ENCODE results near the gene CAPZB. TPM values are rescaled to one million over a fixed set of nuclear protein-coding genes. Genes with fewer than 3 reads are reported as not detected.
"Not testable (repeated sequence)": the region's sequence is repeated elsewhere in the genome, so short reads cannot be mapped to it uniquely, and the experiment has no call there.

Gene CAPZB
- total RNA-seq, 1 donor from 2014 or later: 334 TPM

DNA sequence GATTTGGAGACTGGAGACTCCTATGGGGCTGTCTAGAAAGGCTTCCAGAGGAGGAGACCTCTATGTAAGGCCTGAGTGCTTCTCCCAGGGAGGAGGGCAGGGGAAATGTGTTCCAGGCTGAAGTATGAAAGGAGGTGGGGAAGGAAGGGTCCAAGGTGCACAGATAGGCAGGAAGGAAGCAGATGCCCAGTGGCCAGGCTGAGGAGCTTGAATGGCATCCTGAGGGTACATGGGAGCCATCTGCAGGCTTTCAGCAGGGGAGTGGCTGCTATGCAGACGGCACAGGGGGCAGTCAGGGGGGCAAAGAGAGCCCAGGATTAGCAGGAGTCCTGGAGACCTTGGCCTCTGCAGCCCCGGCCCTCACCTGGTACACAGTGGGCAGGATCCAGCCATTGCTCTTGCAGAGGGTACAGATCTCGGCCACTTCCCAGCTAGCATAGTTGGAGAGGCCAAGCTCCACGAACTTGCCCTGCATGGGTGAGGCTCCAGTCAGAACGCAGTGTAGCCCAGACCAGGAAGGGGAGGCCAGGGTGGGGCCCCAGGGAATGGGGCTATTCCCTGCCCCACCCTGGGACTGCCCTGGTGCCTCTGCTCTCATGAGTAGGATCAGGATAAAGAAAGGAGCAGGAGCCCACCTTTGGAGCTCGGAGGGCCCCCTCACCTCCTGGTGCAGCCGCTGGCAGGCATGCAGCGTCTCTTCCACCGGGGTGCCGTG lies 177.4 kb downstream of the CAPZB start:
- ChIA-PET POLR2A (no interaction called here), CTCF (no interaction called here)
- no peak overlapping the region for H3K4me3 Mint-ChIP-seq
- H3K27me3 Mint-ChIP-seq: no peaks in the 10 kb centered on the region
- DNase-seq (no peak), ATAC-seq (ENCODE audit: low read depth) (no peak)
- TF ChIP-seq, protein P1, sequence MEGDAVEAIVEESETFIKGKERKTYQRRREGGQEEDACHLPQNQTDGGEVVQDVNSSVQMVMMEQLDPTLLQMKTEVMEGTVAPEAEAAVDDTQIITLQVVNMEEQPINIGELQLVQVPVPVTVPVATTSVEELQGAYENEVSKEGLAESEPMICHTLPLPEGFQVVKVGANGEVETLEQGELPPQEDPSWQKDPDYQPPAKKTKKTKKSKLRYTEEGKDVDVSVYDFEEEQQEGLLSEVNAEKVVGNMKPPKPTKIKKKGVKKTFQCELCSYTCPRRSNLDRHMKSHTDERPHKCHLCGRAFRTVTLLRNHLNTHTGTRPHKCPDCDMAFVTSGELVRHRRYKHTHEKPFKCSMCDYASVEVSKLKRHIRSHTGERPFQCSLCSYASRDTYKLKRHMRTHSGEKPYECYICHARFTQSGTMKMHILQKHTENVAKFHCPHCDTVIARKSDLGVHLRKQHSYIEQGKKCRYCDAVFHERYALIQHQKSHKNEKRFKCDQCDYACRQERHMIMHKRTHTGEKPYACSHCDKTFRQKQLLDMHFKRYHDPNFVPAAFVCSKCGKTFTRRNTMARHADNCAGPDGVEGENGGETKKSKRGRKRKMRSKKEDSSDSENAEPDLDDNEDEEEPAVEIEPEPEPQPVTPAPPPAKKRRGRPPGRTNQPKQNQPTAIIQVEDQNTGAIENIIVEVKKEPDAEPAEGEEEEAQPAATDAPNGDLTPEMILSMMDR (IDR thresholded peaks at IDR 0.05): no peak
- H3K27ac Mint-ChIP-seq: no peak overlapping the region
- H3K9me3 Mint-ChIP-seq: no peaks in the 10 kb centered on the region
- peaks cover 56% of the 10 kb centered on the region for H3K36me3 Mint-ChIP-seq (ENCODE audit: low read depth)
- intact Hi-C loops (cut with micrococcal nuclease): no loop called here
- peaks cover 16% of the 10 kb centered on the region for H3K4me1 Mint-ChIP-seq

DNA sequence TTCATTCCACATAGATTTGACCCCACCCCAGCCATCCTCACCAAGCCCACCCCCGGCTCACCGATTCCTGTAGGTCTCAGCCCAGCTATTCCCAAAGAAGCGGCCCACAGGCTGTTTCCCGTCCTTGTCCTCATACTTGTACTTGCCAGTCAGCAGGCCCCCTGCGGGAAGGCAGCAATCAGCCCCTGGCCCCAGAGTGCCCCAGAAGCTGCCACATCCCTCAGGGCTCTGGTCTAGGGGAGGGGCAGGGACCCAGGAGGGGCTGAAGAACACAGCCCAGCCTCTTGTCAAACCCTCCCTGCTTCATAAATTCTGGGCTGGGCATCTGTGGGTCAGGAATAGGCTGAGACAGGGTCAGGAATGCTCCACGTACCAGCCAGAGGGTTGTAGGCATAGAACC lies 178.4 kb downstream of the CAPZB start:
- no peak for DNase-seq
- no peaks in the 10 kb centered on the region for H3K27me3 Mint-ChIP-seq
- no peak overlapping the region for H3K4me3 Mint-ChIP-seq
- POLR2A ChIA-PET: no interaction called here
- TF ChIP-seq, protein P1 (IDR thresholded peaks at IDR 0.05): no peak
- peaks cover 63% of the 10 kb centered on the region for H3K36me3 Mint-ChIP-seq (ENCODE audit: low read depth)
- intact Hi-C loops (cut with micrococcal nuclease): no loop called here
- CTCF ChIA-PET: no interaction called here
- H3K9me3 Mint-ChIP-seq: no peaks in the 10 kb centered on the region
- peaks cover 12% of the 10 kb centered on the region for H3K4me1 Mint-ChIP-seq
- H3K27ac Mint-ChIP-seq: no peak overlapping the region
- no peak for ATAC-seq (ENCODE audit: low read depth)

DNA sequence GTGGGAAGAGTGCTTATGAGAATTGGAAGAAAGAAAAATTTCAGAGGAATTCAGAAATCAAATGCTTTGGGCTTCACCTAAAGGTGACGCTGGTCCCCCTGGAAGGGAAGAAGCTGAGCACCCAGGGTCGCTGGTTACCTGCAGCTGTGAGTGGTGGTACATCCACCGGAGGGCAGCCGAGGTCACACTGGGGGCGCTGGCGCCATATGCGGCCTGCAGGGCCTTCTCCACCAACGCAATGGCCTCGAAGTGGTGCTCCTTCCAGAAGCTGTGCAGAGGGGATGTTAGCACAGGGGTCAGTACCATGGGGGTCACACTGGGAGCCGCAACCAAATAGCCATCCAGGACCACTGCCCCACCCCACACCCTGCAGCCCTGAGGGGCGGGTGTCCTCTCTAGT lies 179.5 kb downstream of the CAPZB start:
- CTCF ChIA-PET: no interaction called here
- H3K36me3 Mint-ChIP-seq (ENCODE audit: low read depth): peaks cover 61% of the 10 kb centered on the region
- intact Hi-C loops (cut with micrococcal nuclease): no loop called here
- no peaks in the 10 kb centered on the region for H3K27me3 Mint-ChIP-seq
- DNase-seq (no peak), ATAC-seq (ENCODE audit: low read depth) (no peak)
- TF ChIP-seq, protein P1 (IDR thresholded peaks at IDR 0.05): no peak
- H3K4me3 Mint-ChIP-seq: no peak overlapping the region
- H3K4me1 Mint-ChIP-seq: peaks cover 5% of the 10 kb centered on the region
- POLR2A ChIA-PET: no interaction called here
- H3K9me3 Mint-ChIP-seq: no peaks in the 10 kb centered on the region
- H3K27ac Mint-ChIP-seq: no peak overlapping the region

- POLR2A ChIA-PET; intact Hi-C loops (cut with micrococcal nuclease); H3K4me3 Mint-ChIP-seq; DNase-seq; H3K27me3 Mint-ChIP-seq; H3K9me3 Mint-ChIP-seq; ATAC-seq (ENCODE audit: low read depth); H3K4me1 Mint-ChIP-seq; H3K27ac Mint-ChIP-seq; CTCF ChIA-PET: not testable (repeated sequence)
- H3K36me3 Mint-ChIP-seq (ENCODE audit: low read depth): peaks cover 59% of the 10 kb centered on the region
These were observed 181.3 kb downstream of the CAPZB start for GRCh38 chr1:19304081-19304480.

- no peak for ATAC-seq (ENCODE audit: low read depth)
- H3K4me1 Mint-ChIP-seq: no peaks in the 10 kb centered on the region
- H3K27ac Mint-ChIP-seq: no peak overlapping the region
- H3K36me3 Mint-ChIP-seq (ENCODE audit: low read depth): peaks cover 27% of the 10 kb centered on the region
- TF ChIP-seq, protein P1 (IDR thresholded peaks at IDR 0.05): no peak
- ChIA-PET POLR2A (no interaction called here), CTCF (no interaction called here)
- peaks cover 2% of the 10 kb centered on the region for H3K9me3 Mint-ChIP-seq
- H3K4me3 Mint-ChIP-seq: no peak overlapping the region
- H3K27me3 Mint-ChIP-seq: no peaks in the 10 kb centered on the region
- no peak for DNase-seq
- intact Hi-C loops (cut with micrococcal nuclease): no loop called here
These were observed 185.1 kb downstream of the CAPZB start for GRCh38 chr1:19300211-19300610.

- CTCF ChIA-PET: no interaction called here
- TF ChIP-seq, protein P1 (IDR thresholded peaks at IDR 0.05): no peak
- Mint-ChIP-seq H3K27ac (no peak overlapping the region), H3K36me3 (ENCODE audit: low read depth) (peaks cover 8% of the 10 kb centered on the region), H3K4me3 (no peak overlapping the region), H3K27me3 (peaks cover 3% of the 10 kb centered on the region), H3K9me3 (peaks cover 15% of the 10 kb centered on the region), H3K4me1 (no peaks in the 10 kb centered on the region)
- ATAC-seq (ENCODE audit: low read depth): no peak
- intact Hi-C loops (cut with micrococcal nuclease): no loop called here
- no peak for DNase-seq
- POLR2A ChIA-PET: no interaction called here
These were observed 190.7 kb downstream of the CAPZB start for GRCh38 chr1:19294638-19295037.
